Lung (tissue), 16 donors: ENCODE data around the gene MAGEB18. TPM values are rescaled to one million over a fixed set of nuclear protein-coding genes. Genes with fewer than 3 reads are reported as not detected.

Experiments used
- ATAC-seq: fragments of 200-7000 bp; cut with Tn5 transposase; one replicate; pipeline ENCODE4 v1.9.1; 2020; ENCODE audit warnings: moderate number of reproducible peaks; ENCODE audit not compliant: insufficient read depth, low FRiP score
- DNase-seq, 3 donors: peaks; one replicate each; pipeline ENCODE4 v3.0.0-alpha.2; 2013 to 2017
- H3K27ac ChIP-seq, 2 donors: one replicate each; pipeline ENCODE4 v1.5.1; 2013; ENCODE audit warnings: mild to moderate bottlenecking in 2 of 2, moderate library complexity in 2 of 2, control low read depth in 1 of 2, inconsistent platforms in 1 of 2, low read depth in 1 of 2, low read length in 1 of 2
- H3K27me3 ChIP-seq, 3 donors: one replicate each; pipeline ENCODE4 v1.5.1; 2013; ENCODE audit warnings: low read length in 2 of 3; ENCODE audit not compliant: control insufficient read depth in 3 of 3, insufficient read depth in 3 of 3
- H3K36me3 ChIP-seq, 4 donors: one replicate each; pipeline ENCODE4 v1.5.1; 2013; ENCODE audit warnings: low read length in 4 of 4, mild to moderate bottlenecking in 1 of 4, moderate library complexity in 1 of 4; ENCODE audit not compliant: control insufficient read depth in 4 of 4, insufficient read depth in 4 of 4
- H3K4me1 ChIP-seq, 5 donors: one replicate each; pipeline ENCODE4 v1.5.1; 2013; ENCODE audit warnings: low read length in 5 of 5, mild to moderate bottlenecking in 2 of 5, moderate library complexity in 1 of 5; ENCODE audit not compliant: control insufficient read depth in 5 of 5, insufficient read depth in 5 of 5
- H3K4me3 ChIP-seq: one replicate; pipeline ENCODE4 v1.5.1; 2013; ENCODE audit warnings: mild to moderate bottlenecking, control low read depth, moderate library complexity
- H3K9ac ChIP-seq, 2 donors: one replicate each; pipeline ENCODE4 v1.5.1; 2013; ENCODE audit warnings: low read length in 2 of 2, control low read depth in 1 of 2; ENCODE audit not compliant: insufficient read depth in 1 of 2
- H3K9me3 ChIP-seq, 4 donors: one replicate each; pipeline ENCODE4 v1.5.1; 2013; ENCODE audit warnings: low read length in 3 of 4, mild to moderate bottlenecking in 1 of 4, moderate library complexity in 1 of 4; ENCODE audit not compliant: control insufficient read depth in 4 of 4, insufficient read depth in 3 of 4
- CTCF ChIP-seq: IDR thresholded peaks from 2 replicates; pipeline ENCODE4 v1.5.1; 2012; ENCODE audit warnings: mild to moderate bottlenecking; ENCODE audit errors: control extremely low read depth, extremely low read depth
- WGBS, 2 donors: extraction: QIAGEN DNeasy Blood & Tissue Kit; methylation state at CpG; one replicate each; pipeline ENCODE4 v1.1.7; 2013; 5-methylcytosine and 5-hydroxymethylcytosine counted together
- long read RNA-seq, 5 donors: transcript quantifications; one replicate each; lab custom pipeline, GENCODE V29; 2026
- polyA plus RNA-seq, 2 donors: library from polyadenylated mRNA; stranded (reverse); fragments of 200-250 nt; gene quantifications; one replicate each; pipeline ENCODE4 v1.2.1, GENCODE V29; 2013
- total RNA-seq, 2 donors: library from RNA; depleted of rRNA in 1 of 2; stranded (reverse); fragments of >200 nt in 1 of 2; gene quantifications; one replicate each; pipeline ENCODE4 v1.2.1, GENCODE V29; 2014 to 2021
- donor health status: control.
- donor health status: control.
- donor health status: Bipolar disorder and iron deficiency.
- donor health status: healthy.
- donor health status: DM: yes; HTN: yes; CAD: no.

The MAGEB18 gene
- total RNA-seq (not detected), polyA plus RNA-seq (not detected)
- long read RNA-seq, donor 1, result 0 reads
- long read RNA-seq, donor 2, result 0 reads
- long read RNA-seq, donor 3, result 0 reads
- long read RNA-seq, donor 4, result 0 reads
- long read RNA-seq, donor 5, result 0 reads

GRCh38 chrX:26138274-26138673 lies at the start of gene MAGEB18:
Gene MAGEB18 (plus strand): TSS chrX:26138343. CDS start chrX:26138986, 643 bp downstream.
- H3K9ac ChIP-seq, result no peak within 1 kb of the TSS
- H3K4me3 ChIP-seq, result no peak within 1 kb of the TSS
- H3K27me3 ChIP-seq, result no peaks in the 10 kb centered on the region
- DNase-seq (no peak), ATAC-seq (no peak)
- WGBS, 2 donors, result 80 to 83% methylated on average over 11 of the region's 11 CpGs
- TF ChIP-seq CTCF, result no peak
- peaks cover 0 to 3% (median 0%) of the 10 kb centered on the region in 4 donors for H3K9me3 ChIP-seq
- H3K27ac ChIP-seq, result no peak within 1 kb of the TSS
- H3K36me3 ChIP-seq, result no peaks in the 10 kb centered on the region
- H3K4me1 ChIP-seq, result no peaks in the 10 kb centered on the region

GRCh38 chrX:26100421-26100920 lies 37.7 kb upstream of the MAGEB18 start:
- Histone ChIP-seq H3K36me3 (no peaks in the 10 kb centered on the region), H3K9me3 (no peaks in the 10 kb centered on the region), H3K9ac (no peak overlapping the region), H3K4me3 (no peak overlapping the region), H3K27ac (no peak overlapping the region), H3K27me3 (no peaks in the 10 kb centered on the region), H3K4me1 (no peaks in the 10 kb centered on the region)
- DNase-seq (peak in 1 of 3 donors; percentile 1), ATAC-seq (no peak)
- WGBS, 2 donors, result 57 to 68% methylated on average over 3 of the region's 3 CpGs
- TF ChIP-seq CTCF, result no peak

GRCh38 chrX:26109142-26109541 lies 29.0 kb upstream of the MAGEB18 start:
- 86 to 100% methylated on average over 1 of the region's 1 CpG for WGBS, 2 donors
- Histone ChIP-seq H3K27ac (no peak overlapping the region), H3K9me3 (no peaks in the 10 kb centered on the region), H3K9ac (no peak overlapping the region), H3K4me1 (no peaks in the 10 kb centered on the region), H3K27me3 (no peaks in the 10 kb centered on the region), H3K36me3 (no peaks in the 10 kb centered on the region), H3K4me3 (no peak overlapping the region)
- DNase-seq (no peak), ATAC-seq (no peak)
- TF ChIP-seq CTCF, result no peak

- TF ChIP-seq CTCF, result no peak
- no peak for DNase-seq
- 34 to 50% methylated on average over 2 of the region's 2 CpGs for WGBS, 2 donors
- H3K9ac ChIP-seq, result no peak overlapping the region
- no peaks in the 10 kb centered on the region for H3K4me1 ChIP-seq
- no peak overlapping the region for H3K27ac ChIP-seq
- H3K4me3 ChIP-seq, result no peak overlapping the region
- no peak for ATAC-seq
- no peaks in the 10 kb centered on the region for H3K36me3 ChIP-seq
- no peaks in the 10 kb centered on the region for H3K27me3 ChIP-seq
- H3K9me3 ChIP-seq, result no peaks in the 10 kb centered on the region
These were observed 7.9 kb downstream of the MAGEB18 start for GRCh38 chrX:26146024-26146423.
